K562 (cell line): ENCODE measurements around the gene TEX30. TPM values are rescaled to one million over a fixed set of nuclear protein-coding genes. Genes with fewer than 3 reads are reported as not detected.

Source experiments
- CBX2 ChIP-seq: fragments of 200-600 bp; sonication (generic); IDR thresholded peaks from one replicate; pipeline ENCODE4 v1.6.1; 2012; ENCODE audit warnings: mild to moderate bottlenecking, low read length, inconsistent platforms; ENCODE audit not compliant: insufficient read depth, poor library complexity, severe bottlenecking
- CBX3 ChIP-seq, 2 experiments: IDR thresholded peaks; 1 replicate in 1 of 2; 2 replicates in 1 of 2; pipeline ENCODE4 v1.6.1; 2012; ENCODE audit warnings: inconsistent platforms in 2 of 2, low read length in 2 of 2, borderline replicate concordance in 1 of 2, control low read depth in 1 of 2
- CXXC5 ChIP-seq: fragments of 250-450 bp; sonication (Bioruptor Pico); IDR thresholded peaks from 2 replicates; pipeline ENCODE4 v1.8.0; 2022; ENCODE audit warnings: inconsistent platforms, mild to moderate bottlenecking, moderate library complexity
- ESRRA ChIP-seq: fragments of 450-650 bp; IDR thresholded peaks from 2 replicates; pipeline ENCODE4 v1.6.1; 2014; ENCODE audit warnings: low read depth, mild to moderate bottlenecking, moderate library complexity, borderline replicate concordance
- NR3C1 ChIP-seq: sonication (generic); formaldehyde crosslinking; IDR thresholded peaks from 2 replicates; pipeline ENCODE4 v1.8.1; 2022; ENCODE audit warnings: missing genetic modification reagents
- PHF8 ChIP-seq: fragments of 200-600 bp; sonication (generic); IDR thresholded peaks from 2 replicates; pipeline ENCODE4 v1.6.1; 2012; ENCODE audit warnings: mixed run types, mild to moderate bottlenecking, inconsistent platforms, low read length, moderate library complexity, borderline replicate concordance
- RBM22 ChIP-seq: fragments of 200-400 bp; formaldehyde crosslinking; IDR thresholded peaks from 2 replicates; pipeline ENCODE4 v1.6.1; 2018; ENCODE audit warnings: low read length, low read depth; ENCODE audit not compliant: poor library complexity, severe bottlenecking
- SMARCB1 ChIP-seq: IDR thresholded peaks from 2 replicates; pipeline ENCODE4 v1.6.1; 2011; ENCODE audit warnings: improper control_type of control experiment, low read depth; ENCODE audit not compliant: insufficient read length
- SMC3 ChIP-seq: conservative IDR thresholded peaks from 2 replicates; pipeline ENCODE4 v1.6.1; 2011; ENCODE audit warnings: low read depth, low read length, improper control_type of control experiment; ENCODE audit not compliant: insufficient read depth
- SRF ChIP-seq, 2 experiments: fragments of 250-450, 450-650 bp in 1 of 2; sonication (Bioruptor Pico) in 1 of 2; sonication (generic) in 1 of 2; formaldehyde crosslinking; IDR thresholded peaks; 2 replicates each; pipeline versions ENCODE4 v1.5.0 to v1.5.1; 2020 to 2022; ENCODE audit warnings: mild to moderate bottlenecking in 1 of 2, missing genetic modification reagents in 1 of 2
- TAF1 ChIP-seq: IDR thresholded peaks from 2 replicates; pipeline ENCODE4 v1.6.1; 2011; ENCODE audit warnings: mild to moderate bottlenecking, low read length, moderate library complexity; ENCODE audit not compliant: insufficient read depth, control insufficient read depth, severe bottlenecking; ENCODE audit errors: extremely low read depth
- ZBTB1 ChIP-seq: sonication (generic); formaldehyde crosslinking; IDR thresholded peaks from 2 replicates; pipeline ENCODE4 v1.8.1; 2023; ENCODE audit warnings: missing genetic modification reagents, low read depth, mild to moderate bottlenecking, borderline replicate concordance
- ZNF165 ChIP-seq: fragments of 250-450 bp; sonication (Bioruptor Pico); IDR thresholded peaks from 2 replicates; pipeline ENCODE4 v1.4.0; 2020; ENCODE audit warnings: borderline replicate concordance
- ZNF589 ChIP-seq: fragments of 200-800 bp; sonication (Bioruptor generic); IDR thresholded peaks from 2 replicates; pipeline ENCODE4 v1.6.1; 2016; ENCODE audit warnings: low read depth, missing genetic modification characterization, missing compliant biosample characterization
- ZNF77 ChIP-seq: fragments of 250-450 bp; sonication (Bioruptor Pico); IDR thresholded peaks from 2 replicates; pipeline ENCODE4 v1.5.0; 2020
- ZNF79 ChIP-seq: fragments of 250-450 bp; sonication (Bioruptor Pico); IDR thresholded peaks from 2 replicates; pipeline ENCODE4 v1.4.0; 2020; ENCODE audit warnings: low read depth, mild to moderate bottlenecking, moderate library complexity
- polyA plus RNA-seq, 8 experiments: library from polyadenylated mRNA; depleted of rRNA in 4 of 8; stranded (reverse) in 5 of 8; unstranded in 3 of 8; fragments of >200 nt; fragmentation: Nextera tagmentation in 2 of 8; fragmentation: Illumina TruSeq in 1 of 8; extraction: Ambion mirVana in 2 of 8; extraction: Trizol in 1 of 8; gene quantifications; 2 replicates each; pipeline versions ENCODE4 v1.2.1 to v1.2.3, GENCODE V29; 2011 to 2014; ENCODE audit warnings: inconsistent platforms in 1 of 8, missing spikeins in 1 of 8
- total RNA-seq, 7 experiments: library from RNA; depleted of rRNA in 6 of 7; stranded (reverse); fragments of >200 nt in 6 of 7; fragmentation: Illumina TruSeq in 2 of 7; extraction: Trizol in 2 of 7; gene quantifications; 2 replicates each; pipeline versions ENCODE4 v1.2.1 to v1.2.3, GENCODE V29; 2011 to 2021; ENCODE audit warnings: low replicate concordance in 1 of 7
- TF ChIP-seq, protein P1 (sequence below): sonication (generic); formaldehyde crosslinking; IDR thresholded peaks from 2 replicates; pipeline ENCODE4 v1.4.0; 2020; ENCODE audit warnings: mild to moderate bottlenecking, missing genetic modification reagents
- TF ChIP-seq, protein P2 (sequence below): fragments of 250-450 bp; sonication (Bioruptor Pico); IDR thresholded peaks from 2 replicates; pipeline ENCODE4 v1.8.0; 2021; ENCODE audit warnings: mild to moderate bottlenecking, moderate library complexity
- TF ChIP-seq, protein P3 (sequence below): fragments of 450-650 bp; IDR thresholded peaks from 2 replicates; pipeline ENCODE4 v1.6.1; 2018; ENCODE audit warnings: mild to moderate bottlenecking, low read depth; ENCODE audit not compliant: partially characterized antibody
- TF ChIP-seq, protein P4 (sequence below): IDR thresholded peaks from 2 replicates; pipeline ENCODE4 v1.6.1; 2014; ENCODE audit warnings: antibody characterized with exemption

The TEX30 gene
- total and polyA plus RNA-seq, 9 of the 15 experiments (the other 6 are each of a cell fraction or from before 2014, with no cell fraction given), result 24.1 to 143 (median 37.3) TPM

DNA sequence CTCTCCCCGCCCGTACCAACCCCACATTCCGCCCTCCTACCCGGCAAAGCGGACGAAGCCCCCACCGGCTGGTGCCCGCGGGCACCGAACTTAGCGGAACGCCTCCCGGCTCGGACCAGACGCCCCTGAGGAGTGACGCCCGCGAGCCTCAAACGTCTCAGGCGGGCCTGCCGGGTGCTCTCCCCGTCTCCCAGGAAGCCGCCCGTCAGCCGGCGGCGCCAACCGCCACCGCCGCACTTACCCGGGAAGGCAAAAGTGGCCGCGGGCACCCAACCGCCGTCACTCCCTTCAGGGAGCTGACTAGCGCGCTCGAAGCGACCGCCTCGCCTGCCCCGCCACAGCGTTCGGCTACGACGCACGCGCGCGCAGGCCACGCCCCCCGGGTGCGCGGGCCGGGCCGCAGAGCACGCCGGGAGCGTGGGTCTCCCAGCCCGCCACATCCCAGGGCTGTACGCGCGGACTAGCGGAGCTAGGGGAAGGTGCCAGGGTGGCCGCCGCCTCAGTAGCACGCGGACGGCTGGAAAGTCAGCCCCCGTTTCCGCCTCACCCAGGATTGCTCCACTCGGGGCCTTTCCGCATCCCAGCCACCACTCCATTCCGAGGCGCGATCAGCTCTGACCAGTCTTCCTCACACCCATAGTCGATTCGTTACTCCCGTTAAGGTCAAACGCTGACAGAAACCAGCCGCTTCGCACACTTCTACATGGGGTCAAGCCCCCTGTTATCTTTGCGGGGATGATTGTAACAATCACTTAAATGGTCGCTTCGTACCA, at the start of gene TEX30 (continued):
- TF ChIP-seq ZNF589 (peak; percentile 44; the same call in 1 of the 2 replicates), ZNF77 (CRISPR knock-in tag) (no peak), ZNF165 (CRISPR knock-in tag) (no peak), CXXC5 (CRISPR knock-in tag) (peak; percentile 77; the same call in 1 of the 2 replicates), TAF1 (peak; percentile 82), ESRRA (0 out of 2 replicates have a peak, but pooled peaks have one; percentile 44), ZBTB1 (CRISPR knock-in tag) (0 out of 2 replicates have a peak, but pooled peaks have one; percentile 63), SRF (CRISPR knock-in tag; IDR thresholded peaks at IDR 0.05) (no peak), SMC3 (no peak), CBX2 (no peak), NR3C1 (CRISPR knock-in tag) (peak; percentile 89), RBM22 (peak; percentile 60), ZNF79 (CRISPR knock-in tag) (no peak), CBX3 (IDR thresholded peaks at IDR 0.05; ENCODE audit: borderline replicate concordance in 1 of 2, low read length in 2 of 2) (peak in 1 of 2 experiments; percentile 56; a peak in 1 of 3 replicates), SMARCB1 (no peak), PHF8 (peak; percentile 92; the same call in 1 of the 2 replicates)
- TF ChIP-seq, protein P1, sequence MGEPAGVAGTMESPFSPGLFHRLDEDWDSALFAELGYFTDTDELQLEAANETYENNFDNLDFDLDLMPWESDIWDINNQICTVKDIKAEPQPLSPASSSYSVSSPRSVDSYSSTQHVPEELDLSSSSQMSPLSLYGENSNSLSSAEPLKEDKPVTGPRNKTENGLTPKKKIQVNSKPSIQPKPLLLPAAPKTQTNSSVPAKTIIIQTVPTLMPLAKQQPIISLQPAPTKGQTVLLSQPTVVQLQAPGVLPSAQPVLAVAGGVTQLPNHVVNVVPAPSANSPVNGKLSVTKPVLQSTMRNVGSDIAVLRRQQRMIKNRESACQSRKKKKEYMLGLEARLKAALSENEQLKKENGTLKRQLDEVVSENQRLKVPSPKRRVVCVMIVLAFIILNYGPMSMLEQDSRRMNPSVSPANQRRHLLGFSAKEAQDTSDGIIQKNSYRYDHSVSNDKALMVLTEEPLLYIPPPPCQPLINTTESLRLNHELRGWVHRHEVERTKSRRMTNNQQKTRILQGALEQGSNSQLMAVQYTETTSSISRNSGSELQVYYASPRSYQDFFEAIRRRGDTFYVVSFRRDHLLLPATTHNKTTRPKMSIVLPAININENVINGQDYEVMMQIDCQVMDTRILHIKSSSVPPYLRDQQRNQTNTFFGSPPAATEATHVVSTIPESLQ (CRISPR knock-in tag), result peak; percentile 78; the same call in 1 of the 2 replicates
- TF ChIP-seq, protein P2, sequence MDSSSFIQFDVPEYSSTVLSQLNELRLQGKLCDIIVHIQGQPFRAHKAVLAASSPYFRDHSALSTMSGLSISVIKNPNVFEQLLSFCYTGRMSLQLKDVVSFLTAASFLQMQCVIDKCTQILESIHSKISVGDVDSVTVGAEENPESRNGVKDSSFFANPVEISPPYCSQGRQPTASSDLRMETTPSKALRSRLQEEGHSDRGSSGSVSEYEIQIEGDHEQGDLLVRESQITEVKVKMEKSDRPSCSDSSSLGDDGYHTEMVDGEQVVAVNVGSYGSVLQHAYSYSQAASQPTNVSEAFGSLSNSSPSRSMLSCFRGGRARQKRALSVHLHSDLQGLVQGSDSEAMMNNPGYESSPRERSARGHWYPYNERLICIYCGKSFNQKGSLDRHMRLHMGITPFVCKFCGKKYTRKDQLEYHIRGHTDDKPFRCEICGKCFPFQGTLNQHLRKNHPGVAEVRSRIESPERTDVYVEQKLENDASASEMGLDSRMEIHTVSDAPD (CRISPR knock-in tag), result no peak
- TF ChIP-seq, protein P3, sequence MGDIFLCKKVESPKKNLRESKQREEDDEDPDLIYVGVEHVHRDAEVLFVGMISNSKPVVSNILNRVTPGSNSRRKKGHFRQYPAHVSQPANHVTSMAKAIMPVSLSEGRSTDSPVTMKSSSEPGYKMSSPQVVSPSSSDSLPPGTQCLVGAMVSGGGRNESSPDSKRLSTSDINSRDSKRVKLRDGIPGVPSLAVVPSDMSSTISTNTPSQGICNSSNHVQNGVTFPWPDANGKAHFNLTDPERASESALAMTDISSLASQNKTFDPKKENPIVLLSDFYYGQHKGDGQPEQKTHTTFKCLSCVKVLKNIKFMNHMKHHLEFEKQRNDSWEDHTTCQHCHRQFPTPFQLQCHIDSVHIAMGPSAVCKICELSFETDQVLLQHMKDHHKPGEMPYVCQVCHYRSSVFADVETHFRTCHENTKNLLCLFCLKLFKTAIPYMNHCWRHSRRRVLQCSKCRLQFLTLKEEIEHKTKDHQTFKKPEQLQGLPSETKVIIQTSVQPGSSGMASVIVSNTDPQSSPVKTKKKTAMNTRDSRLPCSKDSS, result no peak
- TF ChIP-seq, protein P4, sequence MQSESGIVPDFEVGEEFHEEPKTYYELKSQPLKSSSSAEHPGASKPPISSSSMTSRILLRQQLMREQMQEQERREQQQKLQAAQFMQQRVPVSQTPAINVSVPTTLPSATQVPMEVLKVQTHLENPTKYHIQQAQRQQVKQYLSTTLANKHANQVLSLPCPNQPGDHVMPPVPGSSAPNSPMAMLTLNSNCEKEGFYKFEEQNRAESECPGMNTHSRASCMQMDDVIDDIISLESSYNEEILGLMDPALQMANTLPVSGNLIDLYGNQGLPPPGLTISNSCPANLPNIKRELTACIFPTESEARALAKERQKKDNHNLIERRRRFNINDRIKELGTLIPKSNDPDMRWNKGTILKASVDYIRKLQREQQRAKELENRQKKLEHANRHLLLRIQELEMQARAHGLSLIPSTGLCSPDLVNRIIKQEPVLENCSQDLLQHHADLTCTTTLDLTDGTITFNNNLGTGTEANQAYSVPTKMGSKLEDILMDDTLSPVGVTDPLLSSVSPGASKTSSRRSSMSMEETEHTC, result no peak
- TF ChIP-seq, all 486 proteins: peak for 93
